Uterus (tissue), 2 donors: ENCODE results near the gene ARL2.

ENCODE experiments used
- CTCF ChIP-seq, 4 experiments: fragments of 200-600 bp in 2 of 4; fragments of 450-650 bp in 2 of 4; sonication (generic) in 2 of 4; IDR thresholded peaks; one replicate each; pipeline ENCODE4 v1.5.1; 2016 to 2019; ENCODE audit warnings: antibody characterized with exemption in 4 of 4, mild to moderate bottlenecking in 2 of 4, moderate library complexity in 1 of 4
- POLR2A ChIP-seq, 2 donors: fragments of 450-650 bp; IDR thresholded peaks; one replicate each; pipeline ENCODE4 v1.6.1; 2016; ENCODE audit warnings: antibody characterized with exemption in 2 of 2, mild to moderate bottlenecking in 1 of 2, moderate library complexity in 1 of 2

GRCh38 chr11:65055538-65055937 is 41.6 kb downstream of the ARL2 start:
- TF ChIP-seq CTCF (IDR thresholded peaks at IDR 0.05), result no peak
- no peak for TF ChIP-seq POLR2A (IDR thresholded peaks at IDR 0.05)
